Effector memory CD4-positive, alpha-beta T cell (primary cell): ENCODE measurements around the gene TAF11L8.
"Not testable (repeated sequence)": the region's sequence is repeated elsewhere in the genome, so short reads cannot be mapped to it uniquely, and the experiment has no call there.

Source experiments
- DNase-seq, 3 donors: peaks; one replicate each; pipeline ENCODE4 v3.0.0-alpha.2; 2020
- H3K27ac ChIP-seq: 2 replicates; pipeline ENCODE4 v1.7.0; 2013; ENCODE audit warnings: mild to moderate bottlenecking, low read length, moderate library complexity; ENCODE audit not compliant: insufficient read depth, poor library complexity, severe bottlenecking
- H3K27me3 ChIP-seq: replicated peaks from 2 replicates; pipeline ENCODE4 v1.7.0; 2013; ENCODE audit warnings: mild to moderate bottlenecking, low read length; ENCODE audit not compliant: insufficient read depth, control insufficient read depth, poor library complexity, severe bottlenecking
- H3K36me3 ChIP-seq: 2 replicates; pipeline ENCODE4 v1.7.0; 2013; ENCODE audit warnings: mild to moderate bottlenecking, low read length, moderate library complexity; ENCODE audit not compliant: control insufficient read depth, insufficient read depth
- H3K4me1 ChIP-seq: 2 replicates; pipeline ENCODE4 v1.7.0; 2013; ENCODE audit warnings: low read length, mild to moderate bottlenecking; ENCODE audit not compliant: control insufficient read depth, insufficient read depth, poor library complexity, severe bottlenecking
- H3K4me3 ChIP-seq: 2 replicates; pipeline ENCODE4 v1.7.0; 2013; ENCODE audit warnings: low read length, low read depth, mild to moderate bottlenecking; ENCODE audit not compliant: insufficient read depth, poor library complexity, severe bottlenecking
- H3K9me3 ChIP-seq: 2 replicates; pipeline ENCODE4 v1.7.0; 2013; ENCODE audit warnings: mild to moderate bottlenecking, low read length, moderate library complexity; ENCODE audit not compliant: control insufficient read depth
- total RNA-seq, 3 donors: gene quantifications; one replicate each; lab custom pipeline; 2026; lab: John Stamatoyannopoulos, UW

Gene TAF11L8
- 0 reads per million in 3 donors for total RNA-seq

DNA sequence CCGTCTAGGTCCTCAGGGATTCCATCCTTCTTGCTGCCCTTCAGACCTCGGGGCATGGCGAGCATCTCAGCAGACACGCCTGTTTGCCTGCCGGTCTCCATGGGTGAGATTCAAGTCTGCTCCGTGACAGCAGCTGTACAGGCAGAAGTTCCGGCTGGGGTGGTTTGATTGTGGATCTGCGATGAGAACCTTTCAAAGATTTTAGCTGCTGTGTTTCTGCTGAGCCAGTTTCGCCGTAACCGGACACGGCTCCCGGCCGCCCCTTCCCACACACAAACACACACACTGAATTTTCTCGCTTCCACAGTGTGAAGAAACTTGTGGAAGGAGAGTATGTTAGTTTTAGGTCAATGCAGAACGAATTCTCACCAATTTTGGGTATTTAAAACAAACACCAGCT, at the start of gene TAF11L8:
Gene TAF11L8, minus strand, starts transcription at position 101 of the 400 bp plus-strand sequence.
- not testable (repeated sequence) for DNase-seq, H3K4me1 ChIP-seq, H3K27me3 ChIP-seq, H3K27ac ChIP-seq, H3K4me3 ChIP-seq, H3K9me3 ChIP-seq, H3K36me3 ChIP-seq

- Histone ChIP-seq H3K36me3 (no peaks in the 10 kb centered on the region), H3K27ac (no peak within 1 kb of the TSS), H3K4me1 (no peaks in the 10 kb centered on the region), H3K9me3 (no peaks in the 10 kb centered on the region), H3K4me3 (no peak within 1 kb of the TSS), H3K27me3 (no peaks in the 10 kb centered on the region)
- DNase-seq, result no peak
Observed at GRCh38 chr5:17634160-17634559, 43.4 kb upstream of the TAF11L8 start, which contains the start of gene TAF11L14. TSS of gene TAF11L14 (plus strand) at chr5:17634460.

DNA sequence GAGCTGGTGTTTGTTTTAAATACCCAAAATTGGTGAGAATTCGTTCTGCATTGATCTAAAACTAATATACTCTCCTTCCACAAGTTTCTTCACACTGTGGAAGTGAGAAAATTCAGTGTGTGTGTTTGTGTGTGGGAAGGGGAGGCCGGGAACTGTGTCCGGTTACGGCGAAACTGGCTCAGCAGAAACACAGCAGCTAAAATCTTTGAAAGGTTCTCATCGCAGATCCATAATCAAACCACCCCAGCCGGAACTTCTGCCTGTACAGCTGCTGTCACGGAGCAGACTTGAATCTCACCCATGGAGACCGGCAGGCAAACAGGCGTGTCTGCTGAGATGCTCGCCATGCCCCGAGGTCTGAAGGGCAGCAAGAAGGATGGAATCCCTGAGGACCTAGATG, 41.0 kb upstream of the TAF11L8 start, which contains the start of gene TAF11L13:
Gene TAF11L13, plus strand, starts transcription at position 301 of the 400 bp plus-strand sequence.
- not testable (repeated sequence) for H3K27me3 ChIP-seq, H3K36me3 ChIP-seq, H3K4me3 ChIP-seq, H3K27ac ChIP-seq, H3K9me3 ChIP-seq, H3K4me1 ChIP-seq, DNase-seq

DNA sequence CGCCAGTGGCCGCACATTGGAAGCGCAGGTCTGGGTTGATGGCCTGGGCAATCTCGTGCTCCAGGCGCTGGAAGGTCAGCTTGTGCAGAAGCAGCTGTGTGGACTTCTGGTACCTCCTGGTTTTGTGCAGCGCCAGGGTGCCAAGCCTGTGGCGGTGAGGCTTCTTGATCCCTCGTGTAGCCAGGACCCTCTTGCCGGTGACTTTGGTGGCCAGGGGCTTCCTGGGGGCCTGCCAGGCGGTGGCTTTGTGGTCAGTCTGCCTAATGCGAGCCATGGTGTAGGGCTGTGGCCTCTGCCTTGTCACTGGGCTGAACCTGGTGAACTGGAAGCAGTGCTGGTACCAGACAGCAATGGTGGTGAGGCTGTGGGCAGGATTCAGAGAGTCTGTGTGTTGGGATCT, 34.9 kb upstream of the TAF11L8 start:
- Histone ChIP-seq H3K27ac (no peak overlapping the region), H3K9me3 (no peaks in the 10 kb centered on the region), H3K4me3 (no peak overlapping the region), H3K27me3 (no peaks in the 10 kb centered on the region), H3K36me3 (no peaks in the 10 kb centered on the region), H3K4me1 (no peaks in the 10 kb centered on the region)
- no peak for DNase-seq

GRCh38 chr5:17620627-17621026, 29.9 kb upstream of the TAF11L8 start:
- Histone ChIP-seq H3K4me3 (no peak overlapping the region), H3K9me3 (no peaks in the 10 kb centered on the region), H3K27ac (no peak overlapping the region), H3K4me1 (no peaks in the 10 kb centered on the region), H3K27me3 (no peaks in the 10 kb centered on the region), H3K36me3 (no peaks in the 10 kb centered on the region)
- DNase-seq, result no peak

DNA sequence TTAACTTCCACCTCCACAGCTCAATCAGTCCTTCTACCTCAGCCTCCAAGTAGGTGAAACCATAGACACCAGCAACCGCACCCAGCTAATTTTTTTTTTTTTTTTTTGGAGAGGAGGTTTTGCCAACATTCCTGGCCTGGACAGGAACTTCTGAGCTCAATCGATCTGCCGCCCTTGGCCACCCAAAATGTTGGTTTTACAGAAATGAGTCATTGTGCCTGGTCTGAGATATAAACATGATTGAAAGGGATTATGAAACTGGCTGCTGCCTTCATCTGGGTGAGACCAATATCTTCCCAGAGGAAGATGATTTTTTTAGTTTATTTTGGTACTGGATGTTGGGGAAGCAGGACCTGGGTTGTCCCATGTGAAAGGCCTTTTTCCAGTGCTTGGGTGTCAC, 28.6 kb upstream of the TAF11L8 start:
- no peaks in the 10 kb centered on the region for H3K36me3 ChIP-seq
- H3K9me3 ChIP-seq, result no peaks in the 10 kb centered on the region
- H3K27ac ChIP-seq, result no peak overlapping the region
- H3K4me1 ChIP-seq, result no peaks in the 10 kb centered on the region
- no peaks in the 10 kb centered on the region for H3K27me3 ChIP-seq
- H3K4me3 ChIP-seq, result no peak overlapping the region
- no peak for DNase-seq

GRCh38 chr5:17614872-17615605, 24.3 kb upstream of the TAF11L8 start:
- Histone ChIP-seq H3K9me3 (no peaks in the 10 kb centered on the region), H3K27ac (no peak overlapping the region), H3K36me3 (no peaks in the 10 kb centered on the region), H3K4me3 (no peak overlapping the region), H3K4me1 (no peaks in the 10 kb centered on the region), H3K27me3 (no peaks in the 10 kb centered on the region)
- no peak for DNase-seq

GRCh38 chr5:17610092-17610491, 19.3 kb upstream of the TAF11L8 start, which contains the start of gene TAF11L12:
TSS of gene TAF11L12 (plus strand) at chr5:17610392.
- H3K27ac ChIP-seq, H3K9me3 ChIP-seq, H3K4me1 ChIP-seq, H3K36me3 ChIP-seq, H3K4me3 ChIP-seq, DNase-seq, H3K27me3 ChIP-seq: not testable (repeated sequence)

- not testable (repeated sequence) for H3K4me3 ChIP-seq, H3K9me3 ChIP-seq, H3K27ac ChIP-seq, H3K4me1 ChIP-seq, DNase-seq, H3K27me3 ChIP-seq, H3K36me3 ChIP-seq
Observed at GRCh38 chr5:17607461-17607860, 16.7 kb upstream of the TAF11L8 start.

DNA sequence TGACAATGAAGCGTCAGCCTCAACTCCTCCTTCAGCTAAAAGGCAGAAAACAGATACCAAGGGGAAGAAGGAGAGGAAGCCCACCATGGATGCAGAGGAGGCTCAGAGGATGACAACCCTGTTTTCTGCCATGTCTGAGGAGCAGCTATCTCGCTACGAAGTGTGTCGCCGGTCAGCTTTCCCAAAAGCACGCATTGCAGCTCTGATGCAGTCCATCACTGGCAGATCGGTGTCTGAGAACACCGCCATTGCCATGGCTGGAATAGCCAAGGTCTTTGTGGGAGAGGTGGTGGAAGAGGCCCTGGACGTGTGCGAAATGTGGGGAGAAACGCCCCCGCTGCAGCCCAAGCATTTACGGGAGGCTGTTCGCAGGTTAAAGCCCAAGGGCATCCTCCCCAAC, 14.2 kb upstream of the TAF11L8 start:
- no peak for DNase-seq
- Histone ChIP-seq H3K4me3 (no peak overlapping the region), H3K4me1 (no peaks in the 10 kb centered on the region), H3K36me3 (no peaks in the 10 kb centered on the region), H3K9me3 (no peaks in the 10 kb centered on the region), H3K27me3 (no peaks in the 10 kb centered on the region), H3K27ac (no peak overlapping the region)
